ENCODE measurements around the gene NR2C1. TPM values are rescaled to one million over a fixed set of nuclear protein-coding genes. Genes with fewer than 3 reads are reported as not detected.

Gene NR2C1
- total and polyA plus RNA-seq, 10 of the 15 experiments (the other 5 are each of a cell fraction or from before 2014, with no cell fraction given), result 8.8 to 38.1 (median 31.3) TPM

GRCh38 chr12:94973221-94973620 lies 100.2 kb downstream of the NR2C1 start:
- SMC1A ChIA-PET (ENCODE audit: uncharacterized antibody, unreplicated experiment), result interaction anchor here (0.6 to 1.4 kb wide), 9 partner anchors 8 to 426 kb away, joined by 3 to 6 read pairs (median 3); no protein-coding TSS in a partner anchor
- no peaks in the 10 kb centered on the region for H3K9me3 ChIP-seq (replicated peaks; ENCODE audit: control insufficient read depth, insufficient read depth, low read length)
- intact Hi-C loops (cut with micrococcal nuclease; ENCODE audit: unreplicated experiment), result no loop called here

More at GRCh38 chr12:94973221-94973620, 100.2 kb downstream of the NR2C1 start:
- CTCF ChIA-PET, result interaction anchor here (0.6 to 1.2 kb wide), 5 partner anchors 9 to 45 kb away, joined by 3 to 5 read pairs (median 3); no protein-coding TSS in a partner anchor
- H3K36me3 ChIP-seq (ENCODE audit: control insufficient read depth in 2 of 2, insufficient read depth in 2 of 2, low read length in 1 of 2), result peaks cover 3 to 5% of the 10 kb centered on the region in 2 experiments
- H3K79me2 ChIP-seq (ENCODE audit: control insufficient read depth, insufficient read depth, low read length), result no peaks in the 10 kb centered on the region
- no peak for ATAC-seq
- no peaks in the 10 kb centered on the region for H3K27me3 ChIP-seq (replicated peaks in 1 of 2; ENCODE audit: control insufficient read depth in 2 of 2, insufficient read depth in 2 of 2, low read length in 1 of 2)
- no peak overlapping the region for H2AFZ ChIP-seq (ENCODE audit: control insufficient read depth, low read depth, low read length)
- POLR2A ChIA-PET, result no interaction called here
- H4K20me1 ChIP-seq (ENCODE audit: control insufficient read depth, insufficient read depth), result no peaks in the 10 kb centered on the region
- peaks cover 4% of the 10 kb centered on the region; the same call in 1 of the 2 replicates for H3K4me1 ChIP-seq (ENCODE audit: control insufficient read depth, insufficient read depth, low read length)
- RAD21 ChIA-PET (ENCODE audit: unreplicated experiment), result interaction anchor here (0.6 kb wide), 1 partner anchor 467 kb away, joined by 3 read pairs; no protein-coding TSS in a partner anchor
- H3K27ac ChIP-seq (ENCODE audit: control insufficient read depth, insufficient read depth), result no peak overlapping the region
- no TSS peak for BruUV-seq (replicated peaks)
- in situ Hi-C loops (cut with MboI), result no loop called here
- TF ChIP-seq MTA3 (IDR thresholded peaks at IDR 0.05; ENCODE audit: borderline replicate concordance, low read length), result no peak
- TF ChIP-seq, protein P1, sequence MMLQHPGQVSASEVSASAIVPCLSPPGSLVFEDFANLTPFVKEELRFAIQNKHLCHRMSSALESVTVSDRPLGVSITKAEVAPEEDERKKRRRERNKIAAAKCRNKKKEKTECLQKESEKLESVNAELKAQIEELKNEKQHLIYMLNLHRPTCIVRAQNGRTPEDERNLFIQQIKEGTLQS (IDR thresholded peaks at IDR 0.05; ENCODE audit: borderline replicate concordance, extremely low read depth, low read depth, low read length), result no peak
- TF ChIP-seq PAX8 (IDR thresholded peaks at IDR 0.05), result no peak
- TF ChIP-seq MEF2B (IDR thresholded peaks at IDR 0.05; ENCODE audit: partially characterized antibody, poor library complexity, severe bottlenecking), result no peak
- no peak for TF ChIP-seq ZNF274 (IDR thresholded peaks at IDR 0.05; ENCODE audit: insufficient read depth, insufficient read length)
- TF ChIP-seq, protein P2, sequence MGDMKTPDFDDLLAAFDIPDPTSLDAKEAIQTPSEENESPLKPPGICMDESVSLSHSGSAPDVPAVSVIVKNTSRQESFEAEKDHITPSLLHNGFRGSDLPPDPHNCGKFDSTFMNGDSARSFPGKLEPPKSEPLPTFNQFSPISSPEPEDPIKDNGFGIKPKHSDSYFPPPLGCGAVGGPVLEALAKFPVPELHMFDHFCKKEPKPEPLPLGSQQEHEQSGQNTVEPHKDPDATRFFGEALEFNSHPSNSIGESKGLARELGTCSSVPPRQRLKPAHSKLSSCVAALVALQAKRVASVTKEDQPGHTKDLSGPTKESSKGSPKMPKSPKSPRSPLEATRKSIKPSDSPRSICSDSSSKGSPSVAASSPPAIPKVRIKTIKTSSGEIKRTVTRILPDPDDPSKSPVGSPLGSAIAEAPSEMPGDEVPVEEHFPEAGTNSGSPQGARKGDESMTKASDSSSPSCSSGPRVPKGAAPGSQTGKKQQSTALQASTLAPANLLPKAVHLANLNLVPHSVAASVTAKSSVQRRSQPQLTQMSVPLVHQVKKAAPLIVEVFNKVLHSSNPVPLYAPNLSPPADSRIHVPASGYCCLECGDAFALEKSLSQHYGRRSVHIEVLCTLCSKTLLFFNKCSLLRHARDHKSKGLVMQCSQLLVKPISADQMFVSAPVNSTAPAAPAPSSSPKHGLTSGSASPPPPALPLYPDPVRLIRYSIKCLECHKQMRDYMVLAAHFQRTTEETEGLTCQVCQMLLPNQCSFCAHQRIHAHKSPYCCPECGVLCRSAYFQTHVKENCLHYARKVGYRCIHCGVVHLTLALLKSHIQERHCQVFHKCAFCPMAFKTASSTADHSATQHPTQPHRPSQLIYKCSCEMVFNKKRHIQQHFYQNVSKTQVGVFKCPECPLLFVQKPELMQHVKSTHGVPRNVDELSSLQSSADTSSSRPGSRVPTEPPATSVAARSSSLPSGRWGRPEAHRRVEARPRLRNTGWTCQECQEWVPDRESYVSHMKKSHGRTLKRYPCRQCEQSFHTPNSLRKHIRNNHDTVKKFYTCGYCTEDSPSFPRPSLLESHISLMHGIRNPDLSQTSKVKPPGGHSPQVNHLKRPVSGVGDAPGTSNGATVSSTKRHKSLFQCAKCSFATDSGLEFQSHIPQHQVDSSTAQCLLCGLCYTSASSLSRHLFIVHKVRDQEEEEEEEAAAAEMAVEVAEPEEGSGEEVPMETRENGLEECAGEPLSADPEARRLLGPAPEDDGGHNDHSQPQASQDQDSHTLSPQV (IDR thresholded peaks at IDR 0.05), result no peak
- TF ChIP-seq ZBED1 (IDR thresholded peaks at IDR 0.05; ENCODE audit: borderline replicate concordance), result no peak
- TF ChIP-seq SREBF1 (IDR thresholded peaks at IDR 0.05; ENCODE audit: low read length), result no peak
- no peak for TF ChIP-seq JUNB (IDR thresholded peaks at IDR 0.05)
- TF ChIP-seq IKZF1 (conservative IDR thresholded peaks at IDR 0.05), result no peak
- TF ChIP-seq ZBTB4 (CRISPR knock-in tag; IDR thresholded peaks at IDR 0.05), result no peak
- no peak for TF ChIP-seq MYB (IDR thresholded peaks at IDR 0.05; ENCODE audit: borderline replicate concordance, low read depth, low read length)
- TF ChIP-seq FOS (IDR thresholded peaks at IDR 0.05; ENCODE audit: borderline replicate concordance, extremely low read depth, insufficient read length), result no peak
- no peak for DNase-seq (ENCODE audit: low read depth, low spot score)
- 89% methylated on average over 5 of the region's 5 CpGs for WGBS (ENCODE audit: insufficient coverage, insufficient replicate concordance, low lambda C conversion rate, missing lambda C conversion rate)
- H3K9ac ChIP-seq (ENCODE audit: control insufficient read depth, insufficient read depth, low read length), result no peak overlapping the region
- H3K4me3 ChIP-seq, result no peak overlapping the region
- FAIRE-seq, result no peak
- no peak overlapping the region for H3K4me2 ChIP-seq (ENCODE audit: control insufficient read depth, insufficient read depth)

Measured in GM12878 (cell line).